DND-41 (cell line): Measurements from ENCODE around the gene GARIN5A.

Experiments used
- ATAC-seq: fragments of 200-7000 bp; cut with Tn5 transposase; 3 replicates; pipeline ENCODE4 v1.9.1; 2021; ENCODE audit warnings: low read depth; ENCODE audit not compliant: insufficient read depth
- DNase-seq: peaks from one replicate; pipeline ENCODE4 v3.0.0-alpha.2; 2020
- H2AFZ ChIP-seq: 2 replicates; pipeline ENCODE4 v1.6.0; 2012; ENCODE audit warnings: low read depth, low read length
- H3K27ac ChIP-seq: 2 replicates; pipeline ENCODE4 v1.5.1; 2012; ENCODE audit warnings: low read length, inconsistent platforms
- H3K27me3 ChIP-seq: fragments of 200-600 bp; sonication (generic); 2 replicates; pipeline ENCODE4 v1.6.0; 2012; ENCODE audit warnings: low read length, mild to moderate bottlenecking, inconsistent platforms; ENCODE audit not compliant: insufficient read depth, poor library complexity
- H3K36me3 ChIP-seq: 2 replicates; pipeline ENCODE4 v1.5.1; 2012; ENCODE audit warnings: low read length, inconsistent platforms; ENCODE audit not compliant: insufficient read depth
- H3K4me1 ChIP-seq: 2 replicates; pipeline ENCODE4 v1.5.1; 2012; ENCODE audit warnings: mild to moderate bottlenecking, low read length; ENCODE audit not compliant: insufficient read depth
- H3K4me2 ChIP-seq: 2 replicates; pipeline ENCODE4 v1.6.0; 2012; ENCODE audit warnings: mild to moderate bottlenecking, moderate library complexity, low read length, inconsistent platforms; ENCODE audit not compliant: insufficient read depth
- H3K4me3 ChIP-seq, 2 experiments: fragments of 200-600 bp in 1 of 2; shearing (Covaris generic) in 1 of 2; 2 replicates each; pipeline ENCODE4 v1.5.1; 2012 to 2016; ENCODE audit warnings: inconsistent platforms in 2 of 2, low read length in 2 of 2, mild to moderate bottlenecking in 2 of 2, low read depth in 1 of 2, moderate library complexity in 1 of 2
- H3K79me2 ChIP-seq: 2 replicates; pipeline ENCODE4 v1.6.0; 2012; ENCODE audit warnings: low read length, inconsistent platforms; ENCODE audit not compliant: insufficient read depth
- H3K9ac ChIP-seq: 2 replicates; pipeline ENCODE4 v1.6.0; 2012; ENCODE audit warnings: low read depth, mild to moderate bottlenecking, inconsistent platforms, low read length, moderate library complexity
- H3K9me3 ChIP-seq: 2 replicates; pipeline ENCODE4 v1.5.1; 2012; ENCODE audit warnings: low read length, moderate library complexity, mild to moderate bottlenecking, inconsistent platforms; ENCODE audit not compliant: insufficient read depth, severe bottlenecking
- H4K20me1 ChIP-seq: 2 replicates; pipeline ENCODE4 v1.6.0; 2012; ENCODE audit warnings: low read length; ENCODE audit not compliant: insufficient read depth
- EZH2 ChIP-seq: IDR thresholded peaks from 3 replicates; pipeline ENCODE4 v1.6.1; 2012; ENCODE audit warnings: borderline replicate concordance, low read depth, mild to moderate bottlenecking, moderate library complexity, low read length, inconsistent platforms; ENCODE audit not compliant: severe bottlenecking
- TF ChIP-seq, protein P1 (sequence below): IDR thresholded peaks from 2 replicates; pipeline ENCODE4 v1.5.1; 2012; ENCODE audit warnings: borderline replicate concordance, low read length, moderate library complexity, mild to moderate bottlenecking; ENCODE audit not compliant: poor library complexity, severe bottlenecking; ENCODE audit errors: extremely low read depth

The GARIN5A gene

DNA sequence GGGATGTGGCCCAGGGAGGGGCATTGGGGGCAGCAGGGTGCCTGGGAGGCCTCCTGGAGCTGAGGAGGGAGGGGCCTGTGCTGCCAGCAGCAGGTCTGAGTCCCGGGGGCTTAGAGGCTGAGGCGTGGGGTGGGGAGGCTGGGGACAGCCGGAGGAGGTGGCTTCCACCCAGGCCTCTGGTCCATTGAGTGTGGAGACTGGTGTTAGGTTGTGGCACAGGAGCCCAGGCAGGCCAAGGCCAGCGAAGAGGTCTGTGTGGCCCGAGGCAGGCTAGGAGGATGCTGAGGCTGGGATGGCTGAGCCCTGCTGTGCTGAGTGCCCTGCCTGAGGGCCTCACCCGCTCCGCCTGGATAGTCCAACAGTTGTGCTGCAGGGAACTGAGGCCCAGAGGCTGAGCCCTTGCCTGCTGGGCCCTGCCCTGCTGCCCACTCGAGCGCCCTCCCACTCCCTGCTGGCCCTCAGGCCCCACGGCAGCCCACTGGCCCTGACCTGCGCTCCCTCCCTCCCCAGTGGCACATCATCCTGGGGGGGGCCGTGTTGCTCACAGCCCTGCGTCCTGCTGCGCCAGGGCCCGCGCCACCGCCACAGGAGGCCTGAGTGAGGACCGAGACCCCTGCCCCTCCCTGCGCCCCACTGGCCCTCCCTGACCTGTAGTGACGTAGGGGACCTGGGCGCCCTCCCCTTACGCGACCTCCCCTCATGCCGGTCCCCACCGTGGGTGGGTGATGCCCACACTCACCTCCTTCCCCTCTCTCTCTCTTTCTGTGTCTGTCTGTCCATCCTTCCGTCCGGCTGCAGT lies 4.9 kb upstream of the GARIN5A start:
- no peaks in the 10 kb centered on the region for H4K20me1 ChIP-seq
- DNase-seq, result no peak
- H2AFZ ChIP-seq, result no peak overlapping the region
- H3K9ac ChIP-seq, result no peak overlapping the region
- H3K4me2 ChIP-seq, result no peak overlapping the region
- peaks cover 4% of the 10 kb centered on the region; the same call in 1 of the 2 replicates for H3K36me3 ChIP-seq
- no peaks in the 10 kb centered on the region for H3K27me3 ChIP-seq
- peaks cover 8% of the 10 kb centered on the region for H3K4me1 ChIP-seq
- H3K4me3 ChIP-seq, result no peak overlapping the region
- no peaks in the 10 kb centered on the region for H3K9me3 ChIP-seq
- H3K79me2 ChIP-seq, result peaks cover 10% of the 10 kb centered on the region; the same call in 1 of the 2 replicates
- no peak for TF ChIP-seq EZH2
- TF ChIP-seq, protein P1, sequence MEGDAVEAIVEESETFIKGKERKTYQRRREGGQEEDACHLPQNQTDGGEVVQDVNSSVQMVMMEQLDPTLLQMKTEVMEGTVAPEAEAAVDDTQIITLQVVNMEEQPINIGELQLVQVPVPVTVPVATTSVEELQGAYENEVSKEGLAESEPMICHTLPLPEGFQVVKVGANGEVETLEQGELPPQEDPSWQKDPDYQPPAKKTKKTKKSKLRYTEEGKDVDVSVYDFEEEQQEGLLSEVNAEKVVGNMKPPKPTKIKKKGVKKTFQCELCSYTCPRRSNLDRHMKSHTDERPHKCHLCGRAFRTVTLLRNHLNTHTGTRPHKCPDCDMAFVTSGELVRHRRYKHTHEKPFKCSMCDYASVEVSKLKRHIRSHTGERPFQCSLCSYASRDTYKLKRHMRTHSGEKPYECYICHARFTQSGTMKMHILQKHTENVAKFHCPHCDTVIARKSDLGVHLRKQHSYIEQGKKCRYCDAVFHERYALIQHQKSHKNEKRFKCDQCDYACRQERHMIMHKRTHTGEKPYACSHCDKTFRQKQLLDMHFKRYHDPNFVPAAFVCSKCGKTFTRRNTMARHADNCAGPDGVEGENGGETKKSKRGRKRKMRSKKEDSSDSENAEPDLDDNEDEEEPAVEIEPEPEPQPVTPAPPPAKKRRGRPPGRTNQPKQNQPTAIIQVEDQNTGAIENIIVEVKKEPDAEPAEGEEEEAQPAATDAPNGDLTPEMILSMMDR, result no peak
- no peak overlapping the region for H3K27ac ChIP-seq
- no peak for ATAC-seq

DNA sequence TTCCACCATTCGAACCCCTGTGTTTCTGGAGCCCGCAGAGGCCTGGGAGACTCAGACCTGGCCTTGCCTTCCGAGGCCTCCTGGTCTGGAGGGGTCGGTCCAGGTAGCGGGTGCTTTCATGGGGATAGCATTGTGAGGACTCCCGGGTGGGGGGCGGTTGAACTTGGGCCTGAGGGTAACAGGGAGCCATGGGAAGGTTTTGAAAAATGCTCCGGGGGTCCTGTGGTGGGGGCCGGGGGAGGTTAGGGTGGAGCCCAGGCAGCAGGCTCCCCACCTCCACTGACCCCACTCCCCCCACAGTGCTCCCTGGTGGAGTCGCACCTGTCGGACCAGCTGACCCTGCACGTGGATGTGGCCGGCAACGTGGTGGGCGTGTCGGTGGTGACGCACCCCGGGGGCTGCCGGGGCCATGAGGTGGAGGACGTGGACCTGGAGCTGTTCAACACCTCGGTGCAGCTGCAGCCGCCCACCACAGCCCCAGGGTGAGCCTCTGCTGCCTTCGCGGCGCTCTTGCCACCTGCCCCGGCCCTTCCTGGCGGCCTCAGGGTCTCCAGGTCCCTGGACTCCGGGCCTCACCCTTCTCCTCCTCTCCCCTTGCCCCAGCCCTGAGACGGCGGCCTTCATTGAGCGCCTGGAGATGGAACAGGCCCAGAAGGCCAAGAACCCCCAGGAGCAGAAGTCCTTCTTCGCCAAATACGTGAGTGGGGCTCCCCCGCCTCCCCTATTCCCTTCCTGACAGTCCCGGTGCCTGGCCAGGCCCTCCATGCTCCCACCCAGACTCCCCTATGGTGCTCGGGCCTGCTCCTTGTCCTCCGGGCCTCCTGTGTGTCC lies 3.8 kb upstream of the GARIN5A start:
- Histone ChIP-seq H3K9ac (no peak overlapping the region), H3K4me3 (no peak overlapping the region), H4K20me1 (no peaks in the 10 kb centered on the region), H3K27me3 (no peaks in the 10 kb centered on the region), H2AFZ (no peak overlapping the region), H3K27ac (no peak overlapping the region), H3K36me3 (peaks cover 4% of the 10 kb centered on the region; the same call in 1 of the 2 replicates), H3K9me3 (no peaks in the 10 kb centered on the region), H3K4me1 (peaks cover 14% of the 10 kb centered on the region), H3K4me2 (no peak overlapping the region), H3K79me2 (peaks cover 10% of the 10 kb centered on the region; the same call in 1 of the 2 replicates)
- ATAC-seq, result no peak
- TF ChIP-seq EZH2, result no peak
- TF ChIP-seq, protein P1, result no peak
- no peak for DNase-seq

DNA sequence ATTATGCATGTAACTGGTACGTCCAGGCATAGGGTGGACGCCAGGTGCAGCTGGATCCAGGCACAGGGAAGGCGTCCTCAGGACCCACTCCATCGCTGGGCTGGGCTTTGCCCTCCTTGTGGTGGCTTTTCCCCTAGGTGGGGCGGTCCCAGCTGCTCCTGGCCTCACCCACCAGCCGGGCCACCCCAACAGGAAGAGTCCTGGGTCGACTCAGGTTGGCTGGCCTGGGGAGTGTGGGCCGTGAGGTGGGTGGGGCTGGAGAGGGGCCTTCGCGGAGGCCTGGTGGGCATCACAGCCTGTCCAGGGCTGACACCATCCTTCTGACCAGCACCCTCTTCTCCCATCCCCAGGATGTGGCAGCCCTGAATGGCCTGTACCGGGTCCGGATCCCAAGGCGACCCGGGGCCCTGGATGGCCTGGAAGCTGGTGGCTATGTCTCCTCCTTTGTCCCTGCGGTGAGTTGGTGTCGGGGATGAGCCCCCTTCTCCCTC lies 3.2 kb upstream of the GARIN5A start:
- no peaks in the 10 kb centered on the region for H3K27me3 ChIP-seq

More for the DNA sequence above, 3.2 kb upstream of the GARIN5A start:
- TF ChIP-seq, protein P1, result no peak
- no peak for TF ChIP-seq EZH2
- H3K4me2 ChIP-seq, result no peak overlapping the region
- no peaks in the 10 kb centered on the region for H4K20me1 ChIP-seq
- ATAC-seq (no peak), DNase-seq (no peak)
- no peaks in the 10 kb centered on the region for H3K9me3 ChIP-seq
- H3K36me3 ChIP-seq, result peaks cover 4% of the 10 kb centered on the region; the same call in 1 of the 2 replicates
- peaks cover 14% of the 10 kb centered on the region for H3K4me1 ChIP-seq
- no peak overlapping the region for H3K9ac ChIP-seq
- H2AFZ ChIP-seq, result no peak overlapping the region
- no peak overlapping the region for H3K4me3 ChIP-seq
- H3K27ac ChIP-seq, result no peak overlapping the region
- H3K79me2 ChIP-seq, result peaks cover 10% of the 10 kb centered on the region; the same call in 1 of the 2 replicates
